SK-N-SH treated with all-trans-retinoic acid at 6 μM for 48 hours (cell line): Measurements from ENCODE around the gene HES5.

Experiments
- ATAC-seq: fragments of 200-7000 bp; cut with Tn5 transposase; 3 replicates; pipeline ENCODE4 v1.9.1; 2020; ENCODE audit warnings: mild to moderate bottlenecking, moderate library complexity
- ARNTL ChIP-seq: fragments of 450-650 bp; formaldehyde crosslinking; IDR thresholded peaks from 2 replicates; pipeline ENCODE4 v1.5.0; 2020; ENCODE audit warnings: low read depth, mild to moderate bottlenecking, moderate library complexity, borderline replicate concordance
- BACH2 ChIP-seq: fragments of 250-450 bp; sonication (Bioruptor Pico); IDR thresholded peaks from 2 replicates; pipeline ENCODE4 v1.9.0; 2021; ENCODE audit warnings: mild to moderate bottlenecking, borderline replicate concordance
- CREB5 ChIP-seq: fragments of 250-450 bp; sonication (Bioruptor Pico); IDR thresholded peaks from 2 replicates; pipeline ENCODE4 v1.5.1; 2020; ENCODE audit warnings: low read depth, mild to moderate bottlenecking, moderate library complexity
- CSDC2 ChIP-seq: fragments of 250-450 bp; sonication (Bioruptor Pico); IDR thresholded peaks from 2 replicates; pipeline ENCODE4 v1.5.0; 2020; ENCODE audit warnings: mild to moderate bottlenecking, moderate library complexity
- CSRNP3 ChIP-seq: fragments of 250-450 bp; sonication (Bioruptor Pico); IDR thresholded peaks from 2 replicates; pipeline ENCODE4 v1.5.1; 2021; ENCODE audit warnings: mild to moderate bottlenecking, moderate library complexity
- ESRRG ChIP-seq: fragments of 250-450 bp; sonication (Bioruptor Pico); IDR thresholded peaks from 2 replicates; pipeline ENCODE4 v1.6.1; 2021; ENCODE audit warnings: mild to moderate bottlenecking
- GLIS3 ChIP-seq: fragments of 250-450 bp; sonication (Bioruptor Pico); IDR thresholded peaks from 2 replicates; pipeline ENCODE4 v1.5.0; 2020; ENCODE audit warnings: mild to moderate bottlenecking, moderate library complexity
- ISL1 ChIP-seq: fragments of 250-450 bp; sonication (Bioruptor Pico); IDR thresholded peaks from 2 replicates; pipeline ENCODE4 v2.1.2; 2022; ENCODE audit warnings: mild to moderate bottlenecking, moderate library complexity
- OSR1 ChIP-seq: fragments of 250-450 bp; sonication (Bioruptor Pico); IDR thresholded peaks from 2 replicates; pipeline ENCODE4 v1.8.0; 2022; ENCODE audit warnings: moderate library complexity, mild to moderate bottlenecking, inconsistent platforms
- PATZ1 ChIP-seq: fragments of 250-450 bp; sonication (Bioruptor Pico); IDR thresholded peaks from 2 replicates; pipeline ENCODE4 v1.8.0; 2020; ENCODE audit warnings: mild to moderate bottlenecking, moderate library complexity, borderline replicate concordance
- POU6F1 ChIP-seq: fragments of 250-450 bp; sonication (Bioruptor Pico); IDR thresholded peaks from 2 replicates; pipeline ENCODE4 v1.8.0; 2021; ENCODE audit warnings: low read depth, mild to moderate bottlenecking, moderate library complexity, borderline replicate concordance
- PPARA ChIP-seq: fragments of 250-450 bp; sonication (Bioruptor Pico); IDR thresholded peaks from 2 replicates; pipeline ENCODE4 v1.5.0; 2020; ENCODE audit warnings: mild to moderate bottlenecking, borderline replicate concordance
- SNAI2 ChIP-seq: fragments of 250-450 bp; sonication (Bioruptor Pico); IDR thresholded peaks from 2 replicates; pipeline ENCODE4 v1.5.0; 2020; ENCODE audit warnings: mild to moderate bottlenecking, moderate library complexity
- TCF4 ChIP-seq: fragments of 250-450 bp; sonication (Bioruptor Pico); IDR thresholded peaks from 2 replicates; pipeline ENCODE4 v1.8.0; 2021; ENCODE audit warnings: mild to moderate bottlenecking, moderate library complexity, borderline replicate concordance
- TOX ChIP-seq: fragments of 250-450 bp; sonication (Bioruptor Pico); IDR thresholded peaks from 2 replicates; pipeline ENCODE4 v1.8.0; 2021; ENCODE audit warnings: mild to moderate bottlenecking, moderate library complexity, borderline replicate concordance
- TSHZ2 ChIP-seq: fragments of 250-450 bp; sonication (Bioruptor Pico); IDR thresholded peaks from 2 replicates; pipeline ENCODE4 v1.5.0; 2020; ENCODE audit warnings: mild to moderate bottlenecking, moderate library complexity
- ZC3H10 ChIP-seq: fragments of 250-450 bp; sonication (Bioruptor Pico); IDR thresholded peaks from 2 replicates; pipeline ENCODE4 v1.5.1; 2021; ENCODE audit warnings: mild to moderate bottlenecking, moderate library complexity
- ZFP3 ChIP-seq: fragments of 250-450 bp; sonication (Bioruptor Pico); IDR thresholded peaks from 2 replicates; pipeline ENCODE4 v1.5.0; 2020; ENCODE audit warnings: mild to moderate bottlenecking, moderate library complexity
- ZFP30 ChIP-seq: fragments of 450-650 bp; formaldehyde crosslinking; IDR thresholded peaks from 2 replicates; pipeline ENCODE4 v1.5.0; 2022; ENCODE audit warnings: mild to moderate bottlenecking, moderate library complexity
- ZNF565 ChIP-seq: fragments of 450-650 bp; formaldehyde crosslinking; conservative IDR thresholded peaks from 2 replicates; pipeline ENCODE4 v1.5.0; 2020; ENCODE audit warnings: low read depth, mild to moderate bottlenecking, moderate library complexity
- ZNF70 ChIP-seq: fragments of 450-650 bp; formaldehyde crosslinking; IDR thresholded peaks from 2 replicates; pipeline ENCODE4 v1.5.0; 2020; ENCODE audit warnings: mild to moderate bottlenecking, moderate library complexity

The HES5 gene

GRCh38 chr1:2494323-2494693, 35.8 kb downstream of the HES5 start:
- TF ChIP-seq OSR1 (CRISPR knock-in tag) = no peak
- no peak for TF ChIP-seq ZFP3 (CRISPR knock-in tag)
- no peak for TF ChIP-seq BACH2 (CRISPR knock-in tag)
- no peak for TF ChIP-seq SNAI2 (CRISPR knock-in tag)
- TF ChIP-seq GLIS3 (CRISPR knock-in tag) = no peak
- TF ChIP-seq ZC3H10 (CRISPR knock-in tag) = no peak
- TF ChIP-seq PATZ1 = no peak
- TF ChIP-seq CSDC2 (CRISPR knock-in tag) = no peak
- no peak for TF ChIP-seq CSRNP3 (CRISPR knock-in tag)
- no peak for TF ChIP-seq ZNF70
- no peak for TF ChIP-seq ZNF565 (CRISPR knock-in tag)
- TF ChIP-seq ARNTL (CRISPR knock-in tag) = no peak
- no peak for TF ChIP-seq TSHZ2 (CRISPR knock-in tag)
- no peak for TF ChIP-seq POU6F1 (CRISPR knock-in tag)
- TF ChIP-seq CREB5 (CRISPR knock-in tag) = no peak
- no peak for TF ChIP-seq ESRRG (CRISPR knock-in tag)
- TF ChIP-seq ZFP30 = no peak
- TF ChIP-seq PPARA (CRISPR knock-in tag) = no peak
- no peak for TF ChIP-seq ISL1
- no peak for ATAC-seq

- no peak for ATAC-seq
- TF ChIP-seq TSHZ2 (CRISPR knock-in tag) (no peak), ARNTL (CRISPR knock-in tag) (no peak), ZNF70 (no peak), SNAI2 (CRISPR knock-in tag) (no peak), ISL1 (no peak), CSRNP3 (CRISPR knock-in tag) (no peak), TCF4 (no peak), PATZ1 (no peak), TOX (CRISPR knock-in tag) (no peak), ZFP3 (CRISPR knock-in tag) (no peak), POU6F1 (CRISPR knock-in tag) (no peak)
Measured at GRCh38 chr1:2493691-2494322, 36.3 kb downstream of the HES5 start.
